ENCODE data around the gene NEK8. TPM values are rescaled to one million over a fixed set of nuclear protein-coding genes. Genes with fewer than 3 reads are reported as not detected.

Gene NEK8
- total RNA-seq, 1 donor from 2014 or later, result 5.5 TPM

GRCh38 chr17:28760601-28761562, 32.3 kb downstream of the NEK8 start:
- Mint-ChIP-seq H3K9me3 (ENCODE audit: low read depth) (no peaks in the 10 kb centered on the region), H3K27ac (ENCODE audit: unreplicated experiment) (peak overlapping the region; percentile 51), H3K4me3 (ENCODE audit: unreplicated experiment) (no peak overlapping the region), H3K36me3 (ENCODE audit: low read depth) (peaks cover 16% of the 10 kb centered on the region), H3K4me1 (ENCODE audit: low read depth) (peaks cover 12% of the 10 kb centered on the region), H3K27me3 (ENCODE audit: low read depth) (no peaks in the 10 kb centered on the region)
- DNase-seq (ENCODE audit: low spot score), result no peak
- no peak for TF ChIP-seq CTCF (IDR thresholded peaks at IDR 0.05)

- peaks cover 8% of the 10 kb centered on the region for H3K36me3 Mint-ChIP-seq (ENCODE audit: low read depth)
- TF ChIP-seq CTCF (IDR thresholded peaks at IDR 0.05), result no peak
- DNase-seq (ENCODE audit: low spot score), result no peak
- no peaks in the 10 kb centered on the region for H3K9me3 Mint-ChIP-seq (ENCODE audit: low read depth)
- H3K27ac Mint-ChIP-seq (ENCODE audit: unreplicated experiment), result peak overlapping the region; percentile 20
- no peak overlapping the region for H3K4me3 Mint-ChIP-seq (ENCODE audit: unreplicated experiment)
- H3K27me3 Mint-ChIP-seq (ENCODE audit: low read depth), result no peaks in the 10 kb centered on the region
- H3K4me1 Mint-ChIP-seq (ENCODE audit: low read depth), result peaks cover 12% of the 10 kb centered on the region
Observed at GRCh38 chr17:28763137-28763799, 34.7 kb downstream of the NEK8 start.

GRCh38 chr17:28763804-28764266, 35.2 kb downstream of the NEK8 start:
- no peak for DNase-seq (ENCODE audit: low spot score)
- H3K36me3 Mint-ChIP-seq (ENCODE audit: low read depth), result peaks cover 8% of the 10 kb centered on the region
- peak; percentile 96 for TF ChIP-seq CTCF (IDR thresholded peaks at IDR 0.05)
- H3K27ac Mint-ChIP-seq (ENCODE audit: unreplicated experiment), result peak overlapping the region; percentile 68
- no peak overlapping the region for H3K4me3 Mint-ChIP-seq (ENCODE audit: unreplicated experiment)
- H3K9me3 Mint-ChIP-seq (ENCODE audit: low read depth), result no peaks in the 10 kb centered on the region
- H3K27me3 Mint-ChIP-seq (ENCODE audit: low read depth), result no peaks in the 10 kb centered on the region
- H3K4me1 Mint-ChIP-seq (ENCODE audit: low read depth), result peaks cover 12% of the 10 kb centered on the region

GRCh38 chr17:28765038-28765437, 36.5 kb downstream of the NEK8 start:
- peaks cover 12% of the 10 kb centered on the region for H3K4me1 Mint-ChIP-seq (ENCODE audit: low read depth)
- DNase-seq (ENCODE audit: low spot score), result no peak
- H3K4me3 Mint-ChIP-seq (ENCODE audit: unreplicated experiment), result no peak overlapping the region
- no peak for TF ChIP-seq CTCF (IDR thresholded peaks at IDR 0.05)
- no peaks in the 10 kb centered on the region for H3K27me3 Mint-ChIP-seq (ENCODE audit: low read depth)
- no peaks in the 10 kb centered on the region for H3K9me3 Mint-ChIP-seq (ENCODE audit: low read depth)
- peaks cover 2% of the 10 kb centered on the region for H3K36me3 Mint-ChIP-seq (ENCODE audit: low read depth)
- H3K27ac Mint-ChIP-seq (ENCODE audit: unreplicated experiment), result peak overlapping the region; percentile 45

- Mint-ChIP-seq H3K4me3 (ENCODE audit: unreplicated experiment) (no peak overlapping the region), H3K36me3 (ENCODE audit: low read depth) (peaks cover 2% of the 10 kb centered on the region), H3K27ac (ENCODE audit: unreplicated experiment) (peak overlapping the region; percentile 45), H3K4me1 (ENCODE audit: low read depth) (peaks cover 19% of the 10 kb centered on the region), H3K9me3 (ENCODE audit: low read depth) (no peaks in the 10 kb centered on the region), H3K27me3 (ENCODE audit: low read depth) (no peaks in the 10 kb centered on the region)
- DNase-seq (ENCODE audit: low spot score), result no peak
- TF ChIP-seq CTCF (IDR thresholded peaks at IDR 0.05), result no peak
Observed at GRCh38 chr17:28773736-28774135, 45.1 kb downstream of the NEK8 start.

Data from chondrocyte (in vitro differentiated cells).